GM12874 (cell line): ENCODE measurements around the gene FLII.

ENCODE experiments used
- CTCF ChIP-seq: IDR thresholded peaks from 2 replicates; pipeline ENCODE4 v1.5.1; 2011; ENCODE audit warnings: low read depth, mild to moderate bottlenecking, control low read depth, low read length, moderate library complexity; ENCODE audit not compliant: insufficient read depth

Gene FLII

GRCh38 chr17:18198530-18198929, 60.0 kb downstream of the FLII start:
- no peak for TF ChIP-seq CTCF

- no peak for TF ChIP-seq CTCF
Measured at GRCh38 chr17:18197535-18198194, 60.9 kb downstream of the FLII start.

- no peak for TF ChIP-seq CTCF
Measured at GRCh38 chr17:18195246-18195645, 63.3 kb downstream of the FLII start.
